Medulla oblongata (tissue), 1 donor: ENCODE results near the gene PTPA.

Experiments used
- DNase-seq: peaks from one replicate; pipeline ENCODE4 v3.0.0-alpha.2; 2015; ENCODE audit errors: extremely low spot score

PTPA gene

DNA sequence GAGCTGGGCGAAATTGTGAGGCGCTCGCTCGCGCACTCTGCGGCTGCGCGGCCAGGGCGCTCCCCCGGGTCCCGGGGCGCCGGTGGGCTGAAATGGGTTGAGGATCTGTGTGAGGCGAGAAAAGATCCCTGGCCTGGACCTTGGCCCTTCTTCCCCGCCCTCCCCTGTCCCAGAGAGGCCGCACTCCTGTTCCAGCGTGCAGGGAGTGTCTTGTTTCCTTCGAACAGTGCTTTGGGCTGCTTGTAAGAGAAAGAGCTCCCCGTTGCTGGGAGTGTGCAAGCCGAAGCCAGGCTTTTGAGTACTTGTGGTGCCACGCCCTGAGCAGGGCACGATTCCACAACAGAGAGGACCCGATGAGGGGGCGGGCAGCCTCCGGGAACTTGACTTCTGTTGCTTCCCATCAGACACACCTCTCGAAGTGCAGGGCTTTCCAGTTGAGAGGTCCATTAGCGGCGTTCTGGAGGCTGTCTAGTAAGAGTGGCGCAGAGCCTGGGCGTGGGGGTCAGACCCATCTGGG lies 29.8 kb upstream of the PTPA start:
- no peak for DNase-seq

GRCh38 chr9:129084087-129084486 lies 27.1 kb upstream of the PTPA start:
- no peak for DNase-seq

GRCh38 chr9:129089246-129089645 lies 22.0 kb upstream of the PTPA start:
- DNase-seq, result no peak

GRCh38 chr9:129093602-129094386 lies 17.4 kb upstream of the PTPA start:
- no peak for DNase-seq

- no peak for DNase-seq
Measured at GRCh38 chr9:129094387-129095169, 16.6 kb upstream of the PTPA start.

GRCh38 chr9:129095170-129095667 lies 16.0 kb upstream of the PTPA start:
- no peak for DNase-seq

DNA sequence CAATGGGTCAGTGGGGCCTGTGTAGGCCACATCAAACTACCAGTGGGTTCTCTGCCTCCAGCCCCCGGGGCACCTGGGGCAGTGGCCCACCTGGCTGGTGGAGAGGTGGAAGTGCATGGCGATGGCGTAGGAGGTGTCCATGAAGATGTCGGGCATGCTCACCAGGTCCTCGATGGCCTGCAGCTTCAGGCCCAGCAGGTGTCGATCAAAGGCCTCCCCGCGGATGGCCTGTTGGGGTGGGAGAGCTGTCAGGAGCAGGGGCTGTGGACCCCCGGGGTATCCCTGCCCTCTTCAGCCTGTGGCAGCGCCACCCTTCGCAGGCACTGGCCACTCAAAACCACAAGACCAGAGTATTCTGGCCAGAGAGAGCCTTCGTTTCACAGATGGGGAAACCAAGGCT lies 15.3 kb upstream of the PTPA start:
- DNase-seq, result no peak

DNA sequence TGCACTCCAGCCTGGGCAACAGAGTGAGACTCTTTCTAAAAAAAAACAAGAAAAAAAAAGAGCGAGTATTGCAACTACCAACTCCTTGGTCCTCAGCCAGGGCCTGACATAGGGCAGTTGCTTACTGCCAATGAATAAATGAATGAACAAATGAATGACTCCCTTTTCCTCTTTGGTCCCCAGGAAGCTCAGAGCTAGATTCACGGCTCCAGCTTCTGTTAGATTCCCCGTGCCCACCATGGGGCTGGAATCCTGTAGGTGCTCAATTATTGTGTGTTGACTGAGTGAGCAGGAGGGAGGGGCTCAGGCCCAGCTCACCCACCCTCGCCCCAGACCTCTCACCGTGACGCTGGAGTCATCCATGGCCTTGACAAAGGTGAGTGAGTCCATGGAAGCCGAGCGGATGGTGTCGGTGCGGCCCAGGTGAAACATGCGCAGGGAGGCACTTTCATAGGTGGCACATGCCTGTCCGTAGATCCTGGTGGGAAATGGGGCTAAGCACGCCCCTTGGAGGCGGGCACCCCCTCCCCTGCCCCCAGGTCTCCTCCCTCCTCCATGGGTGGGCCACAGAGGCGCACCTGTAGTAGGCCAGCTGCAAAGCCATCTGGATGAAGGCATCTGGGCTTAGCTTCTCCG lies 13.4 kb upstream of the PTPA start:
- DNase-seq, result no peak

GRCh38 chr9:129098328-129098727 lies 12.9 kb upstream of the PTPA start:
- no peak for DNase-seq

GRCh38 chr9:129100383-129101169 lies 10.6 kb upstream of the PTPA start:
- no peak for DNase-seq

DNA sequence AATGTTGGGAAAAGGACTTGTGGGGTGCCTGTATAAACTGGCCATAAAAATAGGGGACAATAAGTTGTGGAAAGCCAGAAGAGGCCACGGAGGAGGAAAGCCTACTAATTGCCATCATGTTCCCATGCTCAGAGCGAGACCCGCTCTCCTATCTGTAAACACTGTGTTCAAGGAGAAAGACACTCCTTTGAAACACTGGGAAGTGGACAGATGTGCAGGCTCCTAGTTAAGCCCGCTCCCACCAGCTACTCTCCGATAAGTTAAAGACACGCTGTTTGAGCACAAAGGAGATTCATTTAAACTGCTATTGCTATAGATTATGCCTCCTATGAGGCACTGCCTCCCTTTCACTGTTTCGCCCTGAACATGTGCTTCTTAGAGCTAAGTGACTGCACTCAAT lies 9.9 kb upstream of the PTPA start:
- no peak for DNase-seq

DNA sequence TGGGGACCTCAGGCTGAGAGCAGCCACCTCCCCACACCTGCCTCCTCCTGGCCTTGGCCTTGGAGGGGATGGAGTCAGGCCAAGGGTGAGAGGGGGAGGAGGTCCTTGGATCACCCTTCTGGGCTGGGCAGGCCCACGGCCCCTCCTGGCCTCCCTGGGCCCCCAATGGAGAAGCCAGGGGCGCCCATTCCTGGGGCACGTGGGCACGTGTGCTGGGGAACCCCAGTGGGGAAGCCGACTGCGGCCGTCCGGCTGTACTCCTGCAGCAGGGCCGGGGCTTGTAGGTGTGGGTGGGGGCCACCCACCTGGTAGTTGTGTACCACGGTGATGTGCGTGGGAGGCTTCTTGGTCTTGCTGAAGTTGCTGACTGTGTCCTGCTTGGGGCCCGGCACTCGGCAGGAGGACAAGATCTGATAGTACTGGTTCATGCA lies 9.1 kb upstream of the PTPA start:
- no peak for DNase-seq

DNA sequence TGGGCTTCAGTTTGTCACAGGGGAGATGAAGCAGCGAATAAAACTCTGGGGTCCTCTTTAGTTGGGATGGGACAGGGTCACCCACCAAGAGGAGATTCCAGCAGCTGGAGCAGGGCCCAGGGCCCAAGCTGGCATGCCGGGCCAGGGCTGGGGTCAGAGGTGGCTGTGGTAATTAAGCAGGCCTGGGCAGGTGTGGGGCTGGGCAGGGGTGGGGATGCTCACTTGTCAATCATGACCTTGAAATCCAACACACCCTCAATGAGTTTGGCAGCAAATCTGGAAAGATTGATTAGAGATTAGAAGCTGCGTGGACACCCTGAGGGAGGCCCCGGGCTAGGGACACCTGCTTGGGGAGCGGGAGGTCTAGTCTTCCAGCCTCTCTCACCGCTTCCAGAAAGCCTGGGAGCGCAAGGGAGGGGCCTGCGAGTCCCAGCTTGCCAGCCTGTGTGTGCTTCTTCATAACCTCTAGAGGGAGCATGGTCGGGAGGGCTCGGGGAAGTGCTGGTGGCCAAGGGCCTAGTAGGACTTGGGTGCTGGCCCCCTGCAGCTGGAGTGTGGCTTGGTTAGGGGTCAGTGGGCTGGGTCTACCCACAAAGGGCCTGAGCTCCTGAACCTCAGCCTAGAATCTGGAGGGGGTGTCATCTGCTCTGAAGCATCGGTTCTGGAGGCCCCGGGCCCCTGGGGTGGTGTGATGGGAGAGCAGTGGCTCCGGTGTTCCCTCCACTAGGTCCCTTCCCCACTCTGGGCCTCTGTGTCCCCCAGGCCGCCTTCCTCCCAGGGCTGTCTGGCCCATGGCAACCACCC lies 8.2 kb upstream of the PTPA start:
- DNase-seq, result peak; percentile 36

GRCh38 chr9:129103595-129103965 lies 7.6 kb upstream of the PTPA start:
- no peak for DNase-seq

- DNase-seq, result no peak
Measured at GRCh38 chr9:129104051-129104450, 7.2 kb upstream of the PTPA start.

DNA sequence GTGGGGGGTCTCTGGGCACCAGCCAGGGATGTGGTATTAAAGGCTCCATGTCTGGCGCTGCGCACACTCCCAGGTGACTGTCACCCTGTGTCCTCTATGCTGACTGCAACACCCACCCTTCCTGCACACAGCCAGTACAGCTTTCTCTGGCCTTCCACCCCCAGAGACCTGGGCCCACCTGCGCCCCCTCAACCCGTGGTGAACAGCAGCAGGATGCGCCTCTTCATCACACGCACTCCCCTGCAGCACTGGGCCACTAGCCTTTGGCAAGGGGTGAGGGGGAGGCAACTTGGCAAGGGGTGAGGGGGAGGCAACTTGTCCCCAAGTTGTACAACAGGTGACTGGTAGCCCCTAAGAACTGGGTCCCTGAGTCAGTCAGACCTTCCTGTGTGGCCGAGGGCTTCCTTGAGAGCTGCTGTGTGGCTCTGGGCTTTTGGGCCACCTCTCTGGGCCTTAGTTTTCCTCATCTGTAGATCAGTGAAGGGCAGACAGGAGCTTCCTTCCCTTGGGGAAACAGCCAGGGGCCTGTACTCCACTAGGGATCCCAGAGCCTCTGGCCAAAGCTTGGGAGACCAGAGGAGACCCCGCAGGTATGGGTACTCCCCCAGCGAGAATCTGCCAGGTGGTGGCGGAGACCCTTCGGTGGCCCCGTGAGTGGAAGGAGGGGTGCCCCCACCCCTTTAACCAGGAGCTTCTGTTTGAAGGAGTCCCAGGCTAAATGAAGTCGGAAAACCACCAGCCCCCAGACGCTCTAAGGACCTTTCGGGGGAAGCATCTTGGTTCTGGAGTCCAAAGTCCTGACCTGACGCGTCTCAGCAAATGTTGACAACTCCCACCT lies 5.1 kb upstream of the PTPA start:
- no peak for DNase-seq

DNA sequence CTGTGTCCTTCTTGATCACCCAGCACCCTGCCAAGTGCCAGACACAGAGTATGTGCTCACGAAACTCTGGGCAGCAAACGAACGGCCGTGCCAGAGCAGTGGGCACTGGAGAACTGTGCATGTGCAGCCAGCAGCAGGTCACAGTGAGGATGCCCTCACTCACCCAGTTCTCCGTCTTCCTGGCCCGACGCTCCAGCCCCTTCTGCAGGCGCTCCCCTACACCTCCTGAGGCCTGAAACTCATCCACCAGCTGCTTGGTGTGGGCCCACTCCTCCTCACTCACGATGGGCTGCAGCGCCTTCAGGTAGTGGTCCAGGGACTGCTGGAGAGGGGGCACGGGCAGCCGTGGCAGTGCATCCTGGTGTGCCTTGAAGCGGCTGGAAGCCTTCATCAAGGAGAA lies 3.6 kb upstream of the PTPA start:
- DNase-seq, result no peak

GRCh38 chr9:129108083-129108804 lies 3.0 kb upstream of the PTPA start:
- no peak for DNase-seq
